ENCODE results near the gene ZBTB16. TPM values are rescaled to one million over a fixed set of nuclear protein-coding genes. Genes with fewer than 3 reads are reported as not detected.

ZBTB16 gene
- total and polyA plus RNA-seq, 8 donors = 3.4 to 55.6 (median 9.5) TPM

- H3K27ac ChIP-seq = peak overlapping the region in 1 of 2 donors; percentile 90
- H3K9me3 ChIP-seq = no peaks in the 10 kb centered on the region
- no peaks in the 10 kb centered on the region for H3K27me3 ChIP-seq
- no peak overlapping the region for H3K4me3 ChIP-seq
- H3K36me3 ChIP-seq = peaks cover 0 to 5% of the 10 kb centered on the region in 2 donors
- peaks cover 17 to 98% of the 10 kb centered on the region in 2 donors for H3K4me1 ChIP-seq
- intact Hi-C loops (cut with DNase I) = no loop called here
- ATAC-seq (no peak), DNase-seq (no peak)
- no peak for TF ChIP-seq CTCF (IDR thresholded peaks at IDR 0.05)
Measured at GRCh38 chr11:114138411-114138810, 78.9 kb downstream of the ZBTB16 start.

GRCh38 chr11:114140826-114141225 lies 81.3 kb downstream of the ZBTB16 start:
- H3K27ac ChIP-seq = no peak overlapping the region

GRCh38 chr11:114141863-114142580 lies 82.5 kb downstream of the ZBTB16 start:
- Histone ChIP-seq H3K27me3 (no peaks in the 10 kb centered on the region), H3K27ac (no peak overlapping the region), H3K36me3 (peaks cover 0 to 5% of the 10 kb centered on the region in 2 donors), H3K4me3 (no peak overlapping the region), H3K4me1 (peaks cover 22 to 83% of the 10 kb centered on the region in 2 donors), H3K9me3 (no peaks in the 10 kb centered on the region)
- ATAC-seq (no peak), DNase-seq (no peak)
- intact Hi-C loops (cut with DNase I) = no loop called here
- TF ChIP-seq CTCF (IDR thresholded peaks at IDR 0.05) = no peak

More at GRCh38 chr11:114140826-114141225, 81.3 kb downstream of the ZBTB16 start:
- Histone ChIP-seq H3K36me3 (peaks cover 0 to 5% of the 10 kb centered on the region in 2 donors), H3K27me3 (no peaks in the 10 kb centered on the region), H3K4me3 (no peak overlapping the region), H3K9me3 (no peaks in the 10 kb centered on the region), H3K4me1 (peaks cover 18 to 90% of the 10 kb centered on the region in 2 donors)
- intact Hi-C loops (cut with DNase I) = no loop called here
- DNase-seq (no peak), ATAC-seq (no peak)
- no peak for TF ChIP-seq CTCF (IDR thresholded peaks at IDR 0.05)

- H3K4me3 ChIP-seq = no peak overlapping the region
- peaks cover 0 to 5% of the 10 kb centered on the region in 2 donors for H3K36me3 ChIP-seq
- no peak for TF ChIP-seq CTCF (IDR thresholded peaks at IDR 0.05)
- no peak for DNase-seq
- H3K9me3 ChIP-seq = no peaks in the 10 kb centered on the region
- H3K27ac ChIP-seq = no peak overlapping the region
- intact Hi-C loops (cut with DNase I) = no loop called here
- H3K27me3 ChIP-seq = no peaks in the 10 kb centered on the region
- peaks cover 22 to 83% of the 10 kb centered on the region in 2 donors for H3K4me1 ChIP-seq
- no peak for ATAC-seq
Measured at GRCh38 chr11:114142707-114143106, 83.2 kb downstream of the ZBTB16 start.

GRCh38 chr11:114145166-114145775 lies 85.8 kb downstream of the ZBTB16 start:
- H3K4me1 ChIP-seq = peaks cover 35 to 80% of the 10 kb centered on the region in 2 donors
- H3K9me3 ChIP-seq = no peaks in the 10 kb centered on the region
- peak overlapping the region in 1 of 2 donors; percentile 5 for H3K27ac ChIP-seq
- peaks cover 0 to 5% of the 10 kb centered on the region in 2 donors for H3K36me3 ChIP-seq
- intact Hi-C loops (cut with DNase I) = no loop called here
- TF ChIP-seq CTCF (IDR thresholded peaks at IDR 0.05) = no peak
- ATAC-seq = no peak
- no peaks in the 10 kb centered on the region for H3K27me3 ChIP-seq
- no peak for DNase-seq
- no peak overlapping the region for H3K4me3 ChIP-seq

Measured in left lung (tissue), 10 donors.